ENCODE results near the gene NKX1-2. TPM values are rescaled to one million over a fixed set of nuclear protein-coding genes. Genes with fewer than 3 reads are reported as not detected.
A peak's percentile ranks its signal among the peaks of the same experiment; 100 is the strongest.
"Not testable (repeated sequence)": the region's sequence is repeated elsewhere in the genome, so short reads cannot be mapped to it uniquely, and the experiment has no call there.

NKX1-2 gene
- total RNA-seq, 2 experiments from 2014 or later = not detected

DNA sequence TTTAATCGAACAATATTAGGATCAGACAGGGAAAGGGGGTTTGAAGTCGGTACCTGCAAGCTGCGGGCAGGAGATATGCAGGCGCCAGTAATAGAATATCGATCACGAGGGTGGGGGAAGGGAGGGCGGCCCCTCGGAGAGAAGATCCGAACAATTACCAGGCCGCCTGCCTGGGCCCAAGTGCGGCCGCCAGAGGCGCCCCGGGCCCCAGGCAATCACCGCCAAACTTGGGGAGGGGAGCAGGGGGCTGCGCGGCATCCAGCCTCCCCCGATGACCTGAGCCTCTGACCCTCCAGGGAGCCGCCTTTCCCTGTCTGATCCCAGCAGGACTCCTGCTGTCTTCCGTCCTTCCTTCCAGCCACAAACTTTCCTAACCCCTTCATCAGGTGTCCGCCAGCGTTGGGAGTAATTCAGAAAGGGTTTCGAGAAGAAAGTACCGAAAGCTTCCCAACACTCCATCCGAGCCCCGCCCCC, 1.1 kb downstream of the NKX1-2 start:
- intact Hi-C loops (cut with micrococcal nuclease) = no loop called here
- ChIA-PET CTCF (interaction anchor here (0.9 to 1.6 kb wide), 2 partner anchors 15 to 30 kb away, joined by 3 read pairs; partner anchors contain the start of gene OAT), POLR2A (interaction anchor here (2.5 kb wide), 1 partner anchor 13 kb away, joined by 14 read pairs; the partner anchor contains the start of gene LHPP)
- H3K36me3 Mint-ChIP-seq (ENCODE audit: low read depth) = no peaks in the 10 kb centered on the region
- H3K27ac Mint-ChIP-seq = no peak overlapping the region
- H3K27me3 Mint-ChIP-seq = peaks cover 73% of the 10 kb centered on the region
- H3K4me1 Mint-ChIP-seq (ENCODE audit: low read depth) = peaks cover 17% of the 10 kb centered on the region
- no peak overlapping the region for H3K4me3 Mint-ChIP-seq
- no peaks in the 10 kb centered on the region for H3K9me3 Mint-ChIP-seq
- ATAC-seq = no peak
- DNase-seq = no peak
- TF ChIP-seq, protein P1, sequence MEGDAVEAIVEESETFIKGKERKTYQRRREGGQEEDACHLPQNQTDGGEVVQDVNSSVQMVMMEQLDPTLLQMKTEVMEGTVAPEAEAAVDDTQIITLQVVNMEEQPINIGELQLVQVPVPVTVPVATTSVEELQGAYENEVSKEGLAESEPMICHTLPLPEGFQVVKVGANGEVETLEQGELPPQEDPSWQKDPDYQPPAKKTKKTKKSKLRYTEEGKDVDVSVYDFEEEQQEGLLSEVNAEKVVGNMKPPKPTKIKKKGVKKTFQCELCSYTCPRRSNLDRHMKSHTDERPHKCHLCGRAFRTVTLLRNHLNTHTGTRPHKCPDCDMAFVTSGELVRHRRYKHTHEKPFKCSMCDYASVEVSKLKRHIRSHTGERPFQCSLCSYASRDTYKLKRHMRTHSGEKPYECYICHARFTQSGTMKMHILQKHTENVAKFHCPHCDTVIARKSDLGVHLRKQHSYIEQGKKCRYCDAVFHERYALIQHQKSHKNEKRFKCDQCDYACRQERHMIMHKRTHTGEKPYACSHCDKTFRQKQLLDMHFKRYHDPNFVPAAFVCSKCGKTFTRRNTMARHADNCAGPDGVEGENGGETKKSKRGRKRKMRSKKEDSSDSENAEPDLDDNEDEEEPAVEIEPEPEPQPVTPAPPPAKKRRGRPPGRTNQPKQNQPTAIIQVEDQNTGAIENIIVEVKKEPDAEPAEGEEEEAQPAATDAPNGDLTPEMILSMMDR (IDR thresholded peaks at IDR 0.05) = no peak

DNA sequence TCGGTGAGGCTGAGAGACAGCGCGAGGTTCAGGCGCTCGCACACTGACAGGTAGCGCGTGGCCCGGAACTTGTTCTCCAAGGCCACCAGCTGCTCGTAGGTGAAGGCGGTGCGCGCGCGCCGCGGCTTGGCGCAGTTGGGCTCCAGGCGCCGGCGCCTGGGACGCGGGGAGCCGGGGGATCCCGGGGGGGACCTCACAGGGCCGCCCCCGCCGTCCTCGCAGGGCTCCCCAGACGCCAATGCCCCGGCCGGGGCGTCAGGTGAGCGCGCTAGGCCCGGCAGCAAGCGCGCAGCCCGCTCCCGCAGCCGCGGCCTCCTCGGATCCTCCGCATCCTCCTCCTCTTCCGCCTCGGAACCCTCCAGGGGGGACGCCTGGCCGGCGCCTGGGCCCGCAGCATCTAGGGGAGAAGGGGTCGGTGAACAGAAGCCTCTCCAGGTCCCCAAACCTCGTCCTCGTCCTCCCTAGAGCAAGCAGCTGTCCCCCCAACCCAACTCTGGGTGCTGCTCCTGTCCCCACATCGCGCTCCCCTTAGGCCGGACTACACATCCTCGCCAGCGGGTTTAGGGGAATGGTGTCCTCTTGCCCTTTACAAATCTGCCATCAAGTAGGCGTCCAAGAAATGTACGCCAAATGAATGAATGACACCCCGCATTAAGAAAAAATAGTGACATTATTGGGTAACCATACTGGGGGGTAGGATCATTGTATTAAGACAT, 1.9 kb downstream of the NKX1-2 start:
- POLR2A ChIA-PET = interaction anchor here (2.5 kb wide), 1 partner anchor 13 kb away, joined by 14 read pairs; the partner anchor contains the start of gene LHPP
- Mint-ChIP-seq H3K9me3 (no peaks in the 10 kb centered on the region), H3K4me1 (ENCODE audit: low read depth) (peaks cover 17% of the 10 kb centered on the region), H3K27me3 (peaks cover 68% of the 10 kb centered on the region), H3K27ac (no peak overlapping the region), H3K4me3 (no peak overlapping the region), H3K36me3 (ENCODE audit: low read depth) (no peaks in the 10 kb centered on the region)
- intact Hi-C loops (cut with micrococcal nuclease) = no loop called here
- CTCF ChIA-PET = interaction anchor here (1.6 kb wide), 1 partner anchor 29 kb away, joined by 3 read pairs; the partner anchor contains the start of gene OAT
- DNase-seq (no peak), ATAC-seq (peak; percentile 56)
- TF ChIP-seq, protein P1 (IDR thresholded peaks at IDR 0.05) = no peak

DNA sequence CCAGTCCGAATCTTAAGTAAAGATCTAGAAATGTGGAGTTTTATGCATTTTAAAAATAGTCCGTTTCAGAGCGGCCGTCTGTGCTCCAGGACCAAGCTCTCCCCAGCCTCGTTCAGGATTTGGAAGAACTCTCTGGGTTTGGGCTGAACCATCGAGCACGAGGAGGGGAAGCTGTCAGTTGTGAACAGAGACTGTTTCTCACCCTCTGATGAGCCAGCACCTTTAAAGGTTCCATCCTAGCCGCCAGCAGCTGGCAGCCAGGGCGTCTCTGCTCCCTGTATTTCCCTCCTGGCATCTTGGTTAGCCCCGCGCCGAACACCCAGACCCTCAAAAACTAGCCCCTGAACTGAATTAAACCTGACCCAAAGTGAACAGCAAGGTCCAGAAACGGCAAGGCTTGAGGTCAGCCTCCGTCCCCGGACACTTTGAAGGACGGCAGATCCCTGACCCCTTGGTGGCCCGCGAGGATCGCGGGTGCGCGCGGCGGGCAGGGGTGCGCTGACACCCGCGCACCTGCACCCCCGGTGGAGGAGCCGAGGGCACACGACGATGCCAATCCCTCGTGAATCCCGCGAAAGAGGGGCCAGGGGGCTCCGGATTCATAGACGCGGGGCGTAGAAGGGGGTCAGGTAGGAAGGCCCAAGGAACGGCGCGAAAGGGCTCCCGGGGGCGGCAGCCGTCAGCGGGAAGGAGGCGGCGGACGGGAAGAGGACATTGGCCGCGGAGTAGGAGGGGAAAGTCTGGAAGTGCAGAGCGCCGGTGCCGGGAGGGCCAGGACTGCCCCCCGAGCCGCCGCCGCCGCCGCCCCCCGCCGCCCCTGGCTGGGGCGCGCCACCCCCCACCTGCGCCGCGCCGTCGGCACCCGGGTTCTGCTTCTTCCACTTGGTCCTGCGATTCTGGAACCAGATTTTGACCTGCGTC, 2.7 kb downstream of the NKX1-2 start:
- ChIA-PET CTCF (no interaction called here), POLR2A (interaction anchor here (0.5 kb wide), 1 partner anchor 361 kb away, joined by 3 read pairs; no protein-coding TSS in a partner anchor)
- Mint-ChIP-seq H3K4me1 (ENCODE audit: low read depth) (peaks cover 17% of the 10 kb centered on the region), H3K4me3 (no peak overlapping the region), H3K9me3 (no peaks in the 10 kb centered on the region), H3K27me3 (peaks cover 64% of the 10 kb centered on the region), H3K36me3 (ENCODE audit: low read depth) (no peaks in the 10 kb centered on the region), H3K27ac (no peak overlapping the region)
- intact Hi-C loops (cut with micrococcal nuclease) = no loop called here
- TF ChIP-seq, protein P1 (IDR thresholded peaks at IDR 0.05) = no peak
- DNase-seq (no peak), ATAC-seq (no peak)

DNA sequence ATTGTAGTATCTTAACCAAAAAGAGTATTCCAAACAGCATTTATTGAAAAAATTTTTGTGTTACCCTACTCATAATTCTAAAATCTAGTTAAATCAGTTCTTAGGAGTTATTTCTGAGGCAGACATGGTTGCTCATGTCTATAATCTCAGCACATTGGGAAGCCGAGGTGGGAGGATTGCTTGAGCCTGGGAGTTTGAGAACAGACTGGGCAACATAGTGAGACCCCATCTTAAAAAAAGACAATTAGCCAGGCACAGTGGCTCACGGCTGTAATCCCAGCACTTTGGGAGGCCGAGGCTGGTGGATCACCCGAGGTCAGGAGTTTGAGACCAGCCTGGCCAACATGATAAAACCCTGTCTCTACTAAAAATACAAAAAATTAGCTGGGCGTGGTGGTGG, 8.1 kb downstream of the NKX1-2 start:
- H3K27ac Mint-ChIP-seq; H3K4me3 Mint-ChIP-seq; DNase-seq; CTCF ChIA-PET; H3K4me1 Mint-ChIP-seq (ENCODE audit: low read depth); POLR2A ChIA-PET; H3K9me3 Mint-ChIP-seq; H3K36me3 Mint-ChIP-seq (ENCODE audit: low read depth); intact Hi-C loops (cut with micrococcal nuclease); ATAC-seq: not testable (repeated sequence)
- H3K27me3 Mint-ChIP-seq = peaks cover 25% of the 10 kb centered on the region

DNA sequence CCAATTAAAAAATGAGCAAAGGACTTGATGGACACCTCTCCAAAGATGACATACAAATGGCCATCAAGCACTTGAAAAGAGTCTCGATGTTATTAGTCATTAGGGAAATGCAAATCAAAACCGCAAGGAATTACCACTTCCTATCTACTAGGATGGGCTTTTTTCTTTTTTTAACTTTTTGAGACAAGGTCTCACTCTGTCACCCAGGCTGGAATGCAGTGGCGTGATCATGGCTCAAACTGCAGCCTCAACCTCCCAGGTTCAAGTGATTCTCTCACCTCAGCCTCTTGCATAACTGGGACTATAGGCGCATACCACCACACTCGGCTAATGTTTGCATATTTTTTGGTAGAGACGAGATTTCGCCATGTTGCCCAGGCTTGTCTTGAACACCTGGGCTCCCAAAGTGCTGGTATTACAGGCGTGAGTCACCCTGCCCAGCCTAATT, 13.6 kb downstream of the NKX1-2 start:
- ChIA-PET POLR2A (no interaction called here), CTCF (no interaction called here)
- no peak overlapping the region for H3K4me3 Mint-ChIP-seq
- intact Hi-C loops (cut with micrococcal nuclease) = no loop called here
- H3K36me3 Mint-ChIP-seq (ENCODE audit: low read depth) = no peaks in the 10 kb centered on the region
- ATAC-seq (no peak), DNase-seq (no peak)
- H3K9me3 Mint-ChIP-seq = no peaks in the 10 kb centered on the region
- peaks cover 3% of the 10 kb centered on the region for H3K4me1 Mint-ChIP-seq (ENCODE audit: low read depth)
- TF ChIP-seq, protein P1 (IDR thresholded peaks at IDR 0.05) = no peak
- H3K27me3 Mint-ChIP-seq = peaks cover 3% of the 10 kb centered on the region
- no peak overlapping the region for H3K27ac Mint-ChIP-seq

DNA sequence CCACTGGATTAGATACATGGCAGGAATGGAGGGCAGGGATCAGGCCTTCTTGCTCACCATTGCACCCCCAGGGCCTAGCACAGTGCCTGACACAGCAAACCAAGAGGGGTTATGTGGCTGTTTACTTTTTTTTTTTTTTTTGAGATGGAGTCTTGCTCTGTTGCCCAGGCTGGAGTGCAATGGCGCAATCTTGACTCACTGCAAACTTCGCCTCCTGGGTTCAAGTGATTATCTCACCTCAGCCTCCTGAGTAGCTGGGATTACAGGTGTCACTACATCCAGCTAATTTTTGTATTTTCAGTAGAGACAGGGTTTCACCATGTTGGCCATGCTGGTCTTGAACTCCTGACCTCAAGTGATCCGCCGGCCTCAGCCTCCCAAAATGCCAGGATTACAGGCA, 14.2 kb downstream of the NKX1-2 start:
- H3K27ac Mint-ChIP-seq; intact Hi-C loops (cut with micrococcal nuclease); H3K9me3 Mint-ChIP-seq; H3K27me3 Mint-ChIP-seq; ATAC-seq; H3K4me3 Mint-ChIP-seq; DNase-seq; POLR2A ChIA-PET; H3K4me1 Mint-ChIP-seq (ENCODE audit: low read depth); H3K36me3 Mint-ChIP-seq (ENCODE audit: low read depth); CTCF ChIA-PET: not testable (repeated sequence)
